HG02970 (cell line): ENCODE data around the gene DLG3.
"Not testable (repeated sequence)": the region's sequence is repeated elsewhere in the genome, so short reads cannot be mapped to it uniquely, and the experiment has no call there.

ENCODE experiments used
- ATAC-seq: cut with Tn5 transposase; IDR thresholded peaks from one replicate; pipeline ENCODE4 v1.9.1; 2021; ENCODE audit warnings: mild to moderate bottlenecking, moderate library complexity, moderate number of reproducible peaks; ENCODE audit not compliant: unreplicated experiment, low FRiP score

The DLG3 gene

GRCh38 chrX:70444326-70444945 is at the start of gene DLG3:
DLG3 (plus strand) TSS chrX:70444835; CDS start chrX:70445202, 367 bp downstream.
- ATAC-seq: no peak

- ATAC-seq: no peak
Measured at GRCh38 chrX:70398899-70399298, 45.7 kb upstream of the DLG3 start.

GRCh38 chrX:70400181-70400580 is 44.5 kb upstream of the DLG3 start:
- not testable (repeated sequence) for ATAC-seq

GRCh38 chrX:70402721-70403120 is 41.9 kb upstream of the DLG3 start:
- ATAC-seq: no peak

- no peak for ATAC-seq
Measured at GRCh38 chrX:70405003-70405402, 39.6 kb upstream of the DLG3 start.

GRCh38 chrX:70410921-70411320 is 33.7 kb upstream of the DLG3 start:
- no peak for ATAC-seq

GRCh38 chrX:70411475-70411874 is 33.2 kb upstream of the DLG3 start:
- no peak for ATAC-seq

GRCh38 chrX:70421618-70422017 is 23.0 kb upstream of the DLG3 start:
- no peak for ATAC-seq

- ATAC-seq: no peak
Measured at GRCh38 chrX:70422851-70423341, 21.7 kb upstream of the DLG3 start, which contains the start of gene GDPD2. GDPD2 (plus strand) TSS chrX:70423314; CDS start chrX:70424985, 1,671 bp downstream.

- no peak for ATAC-seq
Measured at GRCh38 chrX:70423936-70424675, 20.5 kb upstream of the DLG3 start.

GRCh38 chrX:70424801-70425200 is 19.8 kb upstream of the DLG3 start:
- no peak for ATAC-seq

GRCh38 chrX:70426286-70427278 is 18.1 kb upstream of the DLG3 start:
- ATAC-seq: no peak

GRCh38 chrX:70427365-70427764 is 17.3 kb upstream of the DLG3 start:
- no peak for ATAC-seq

- no peak for ATAC-seq
Measured at GRCh38 chrX:70429759-70430158, 14.9 kb upstream of the DLG3 start.

- ATAC-seq: no peak
Measured at GRCh38 chrX:70432936-70433847, 11.4 kb upstream of the DLG3 start.

GRCh38 chrX:70433848-70434351 is 10.7 kb upstream of the DLG3 start:
- ATAC-seq: peak; percentile 60

GRCh38 chrX:70434352-70434866 is 10.2 kb upstream of the DLG3 start:
- ATAC-seq: peak; percentile 37

GRCh38 chrX:70434914-70435586 is 9.6 kb upstream of the DLG3 start:
- ATAC-seq: no peak

- no peak for ATAC-seq
Measured at GRCh38 chrX:70436343-70436742, 8.3 kb upstream of the DLG3 start.
